Neural cell (in vitro differentiated cells): Measurements from ENCODE around the gene RAPGEF5.
"Not testable (repeated sequence)": the region's sequence is repeated elsewhere in the genome, so short reads cannot be mapped to it uniquely, and the experiment has no call there.

Source experiments
- EP300 ChIP-seq: fragments of 450-650 bp; conservative IDR thresholded peaks from 2 replicates; pipeline ENCODE4 v1.6.1; 2014; ENCODE audit warnings: antibody characterized with exemption, mild to moderate bottlenecking, moderate library complexity; ENCODE audit not compliant: poor library complexity, severe bottlenecking
- EZH2 ChIP-seq: fragments of 200-600, 300-800 bp; shearing (Covaris generic), sonication (generic); IDR thresholded peaks from 2 replicates; pipeline ENCODE4 v1.6.1; 2014; ENCODE audit warnings: antibody characterized with exemption, low read length, borderline replicate concordance, mild to moderate bottlenecking; ENCODE audit not compliant: insufficient read depth, poor library complexity, severe bottlenecking
- MXI1 ChIP-seq: fragments of 450-650 bp; conservative IDR thresholded peaks from 2 replicates; pipeline ENCODE4 v1.6.1; 2014; ENCODE audit warnings: antibody characterized with exemption, mild to moderate bottlenecking; ENCODE audit not compliant: poor library complexity, severe bottlenecking
- POLR2AphosphoS5 ChIP-seq: IDR thresholded peaks from 2 replicates; pipeline ENCODE4 v1.6.1; 2012
- RAD21 ChIP-seq: fragments of 450-650 bp; conservative IDR thresholded peaks from 2 replicates; pipeline ENCODE4 v1.6.1; 2014; ENCODE audit warnings: antibody characterized with exemption, mild to moderate bottlenecking, moderate library complexity
- SMC3 ChIP-seq: fragments of 450-650 bp; conservative IDR thresholded peaks from 2 replicates; pipeline ENCODE4 v1.6.1; 2014; ENCODE audit warnings: antibody characterized with exemption, mild to moderate bottlenecking, moderate library complexity; ENCODE audit not compliant: poor library complexity
- TAF1 ChIP-seq: IDR thresholded peaks from 2 replicates; pipeline ENCODE4 v1.6.1; 2012; ENCODE audit warnings: low read depth
- TF ChIP-seq, protein P1 (sequence below): fragments of 450-650 bp; IDR thresholded peaks from 2 replicates; pipeline ENCODE4 v1.5.1; 2014; ENCODE audit warnings: antibody characterized with exemption, mild to moderate bottlenecking, moderate library complexity; ENCODE audit not compliant: poor library complexity, severe bottlenecking
- TF ChIP-seq, protein P2 (sequence below): IDR thresholded peaks from 2 replicates; pipeline ENCODE4 v1.6.1; 2012; ENCODE audit warnings: borderline replicate concordance

DNA sequence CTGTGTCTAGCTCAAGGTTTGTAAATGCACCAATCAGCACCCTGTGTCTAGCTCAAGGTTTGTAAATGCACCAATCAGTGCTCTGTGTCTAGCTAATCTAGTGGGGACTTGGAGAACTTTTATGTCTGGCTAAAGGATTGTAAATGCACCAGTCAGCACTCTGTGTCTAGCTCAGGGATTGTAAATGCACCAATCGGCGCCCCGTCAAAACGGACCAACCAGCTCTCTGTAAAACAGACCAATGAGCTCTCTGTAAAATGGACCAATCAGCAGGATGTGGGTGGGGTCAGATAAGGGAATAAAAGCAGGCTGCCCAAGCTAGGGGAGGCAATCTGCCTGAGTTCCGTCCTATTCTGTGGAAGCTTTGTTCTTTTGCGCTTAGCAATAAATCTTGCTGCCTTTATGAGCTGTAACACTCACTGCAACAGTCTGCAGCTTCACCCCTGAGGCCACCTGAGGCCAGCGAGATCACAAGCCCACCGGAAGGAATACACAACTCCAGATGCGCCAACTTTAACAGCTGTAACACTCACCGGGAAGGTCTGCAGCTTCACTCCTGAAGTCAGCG lies 265.9 kb downstream of the RAPGEF5 start:
- TF ChIP-seq, protein P1, sequence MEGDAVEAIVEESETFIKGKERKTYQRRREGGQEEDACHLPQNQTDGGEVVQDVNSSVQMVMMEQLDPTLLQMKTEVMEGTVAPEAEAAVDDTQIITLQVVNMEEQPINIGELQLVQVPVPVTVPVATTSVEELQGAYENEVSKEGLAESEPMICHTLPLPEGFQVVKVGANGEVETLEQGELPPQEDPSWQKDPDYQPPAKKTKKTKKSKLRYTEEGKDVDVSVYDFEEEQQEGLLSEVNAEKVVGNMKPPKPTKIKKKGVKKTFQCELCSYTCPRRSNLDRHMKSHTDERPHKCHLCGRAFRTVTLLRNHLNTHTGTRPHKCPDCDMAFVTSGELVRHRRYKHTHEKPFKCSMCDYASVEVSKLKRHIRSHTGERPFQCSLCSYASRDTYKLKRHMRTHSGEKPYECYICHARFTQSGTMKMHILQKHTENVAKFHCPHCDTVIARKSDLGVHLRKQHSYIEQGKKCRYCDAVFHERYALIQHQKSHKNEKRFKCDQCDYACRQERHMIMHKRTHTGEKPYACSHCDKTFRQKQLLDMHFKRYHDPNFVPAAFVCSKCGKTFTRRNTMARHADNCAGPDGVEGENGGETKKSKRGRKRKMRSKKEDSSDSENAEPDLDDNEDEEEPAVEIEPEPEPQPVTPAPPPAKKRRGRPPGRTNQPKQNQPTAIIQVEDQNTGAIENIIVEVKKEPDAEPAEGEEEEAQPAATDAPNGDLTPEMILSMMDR: not testable (repeated sequence)
- TF ChIP-seq TAF1, POLR2AphosphoS5, EZH2, SMC3, EP300, MXI1, RAD21: not testable (repeated sequence)
- TF ChIP-seq, protein P2, sequence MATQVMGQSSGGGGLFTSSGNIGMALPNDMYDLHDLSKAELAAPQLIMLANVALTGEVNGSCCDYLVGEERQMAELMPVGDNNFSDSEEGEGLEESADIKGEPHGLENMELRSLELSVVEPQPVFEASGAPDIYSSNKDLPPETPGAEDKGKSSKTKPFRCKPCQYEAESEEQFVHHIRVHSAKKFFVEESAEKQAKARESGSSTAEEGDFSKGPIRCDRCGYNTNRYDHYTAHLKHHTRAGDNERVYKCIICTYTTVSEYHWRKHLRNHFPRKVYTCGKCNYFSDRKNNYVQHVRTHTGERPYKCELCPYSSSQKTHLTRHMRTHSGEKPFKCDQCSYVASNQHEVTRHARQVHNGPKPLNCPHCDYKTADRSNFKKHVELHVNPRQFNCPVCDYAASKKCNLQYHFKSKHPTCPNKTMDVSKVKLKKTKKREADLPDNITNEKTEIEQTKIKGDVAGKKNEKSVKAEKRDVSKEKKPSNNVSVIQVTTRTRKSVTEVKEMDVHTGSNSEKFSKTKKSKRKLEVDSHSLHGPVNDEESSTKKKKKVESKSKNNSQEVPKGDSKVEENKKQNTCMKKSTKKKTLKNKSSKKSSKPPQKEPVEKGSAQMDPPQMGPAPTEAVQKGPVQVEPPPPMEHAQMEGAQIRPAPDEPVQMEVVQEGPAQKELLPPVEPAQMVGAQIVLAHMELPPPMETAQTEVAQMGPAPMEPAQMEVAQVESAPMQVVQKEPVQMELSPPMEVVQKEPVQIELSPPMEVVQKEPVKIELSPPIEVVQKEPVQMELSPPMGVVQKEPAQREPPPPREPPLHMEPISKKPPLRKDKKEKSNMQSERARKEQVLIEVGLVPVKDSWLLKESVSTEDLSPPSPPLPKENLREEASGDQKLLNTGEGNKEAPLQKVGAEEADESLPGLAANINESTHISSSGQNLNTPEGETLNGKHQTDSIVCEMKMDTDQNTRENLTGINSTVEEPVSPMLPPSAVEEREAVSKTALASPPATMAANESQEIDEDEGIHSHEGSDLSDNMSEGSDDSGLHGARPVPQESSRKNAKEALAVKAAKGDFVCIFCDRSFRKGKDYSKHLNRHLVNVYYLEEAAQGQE: not testable (repeated sequence)
